ENCODE measurements around the gene GAST.

GRCh38 chr17:41737680-41738023, 25.5 kb downstream of the GAST start:
- TF ChIP-seq CTCF (IDR thresholded peaks at IDR 0.05) (no peak), POLR2A (IDR thresholded peaks at IDR 0.05) (no peak)
